Ascending aorta (tissue), 2 donors: Measurements from ENCODE around the gene BCAP29. TPM values are rescaled to one million over a fixed set of nuclear protein-coding genes. Genes with fewer than 3 reads are reported as not detected.

ENCODE experiments used
- DNase-seq, 2 donors: peaks; one replicate each; pipeline ENCODE4 v3.0.0-alpha.2; 2019; ENCODE audit warnings: low spot score in 2 of 2
- H3K27ac ChIP-seq, 2 donors: fragments of 200-600 bp; sonication (generic); one replicate each; pipeline ENCODE4 v1.5.1; 2016 to 2017; ENCODE audit warnings: mild to moderate bottlenecking in 1 of 2
- H3K27me3 ChIP-seq: fragments of 200-600 bp; sonication (generic); one replicate; pipeline ENCODE4 v1.5.1; 2017
- H3K36me3 ChIP-seq, 2 donors: fragments of 200-600 bp; sonication (generic); one replicate each; pipeline ENCODE4 v1.5.1; 2016
- H3K4me1 ChIP-seq, 2 donors: fragments of 200-600 bp; sonication (generic); one replicate each; pipeline ENCODE4 v1.5.1; 2016 to 2017; ENCODE audit warnings: mild to moderate bottlenecking in 1 of 2
- H3K4me3 ChIP-seq, 2 donors: fragments of 200-600 bp; sonication (generic); one replicate each; pipeline ENCODE4 v1.5.1; 2016 to 2017; ENCODE audit warnings: mild to moderate bottlenecking in 1 of 2
- H3K9me3 ChIP-seq, 2 donors: fragments of 200-600 bp; sonication (generic); one replicate each; pipeline ENCODE4 v1.5.1; 2016
- intact Hi-C: fragments of 100-400 bp; cut with DNase I; formaldehyde crosslinking; loops from one replicate; pipeline ENCODE4 v1.15.1; 2023
- total RNA-seq: library from RNA; depleted of rRNA; stranded (reverse); fragments of >200 nt; gene quantifications from one replicate; pipeline ENCODE4 v1.1.0, GENCODE V29; 2016
- TF ChIP-seq, protein P1 (sequence below), 3 experiments: fragments of 200-600 bp in 2 of 3; fragments of 450-650 bp in 1 of 3; sonication (generic) in 2 of 3; IDR thresholded peaks; one replicate each; pipeline ENCODE4 v1.5.1; 2016 to 2019; ENCODE audit warnings: antibody characterized with exemption in 3 of 3, mild to moderate bottlenecking in 1 of 3, moderate library complexity in 1 of 3

The BCAP29 gene
- total RNA-seq, 1 donor from 2014 or later: 73.2 TPM

DNA sequence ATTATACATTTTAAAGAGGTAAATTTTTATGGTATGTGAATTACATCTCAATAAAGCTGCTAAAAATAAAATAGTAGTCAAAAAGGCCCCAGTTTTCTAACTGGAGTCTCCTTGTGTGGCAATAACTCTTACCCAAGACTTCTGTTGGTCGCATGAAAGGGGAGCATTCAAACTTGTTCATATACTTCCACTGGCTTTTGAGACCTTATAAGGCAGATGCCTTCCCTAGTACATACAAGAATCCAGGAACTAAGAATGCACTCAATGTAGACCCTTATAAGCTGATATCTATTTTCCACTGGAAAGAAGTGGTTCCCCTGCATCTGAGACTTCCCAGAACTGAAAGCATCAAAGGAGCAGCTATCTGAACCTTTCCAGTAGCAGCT, 13.0 kb downstream of the BCAP29 start:
- DNase-seq: no peak
- intact Hi-C loops: loop anchor here (5.0 to 10.0 kb wide), 3 partner anchors 109 to 352 kb away; no protein-coding TSS in a partner anchor
- H3K27me3 ChIP-seq: no peaks in the 10 kb centered on the region
- H3K27ac ChIP-seq: peak overlapping the region; percentile 79 to 93
- peaks cover 0 to 4% of the 10 kb centered on the region in 2 donors for H3K36me3 ChIP-seq
- H3K4me3 ChIP-seq: no peak overlapping the region
- TF ChIP-seq, protein P1, sequence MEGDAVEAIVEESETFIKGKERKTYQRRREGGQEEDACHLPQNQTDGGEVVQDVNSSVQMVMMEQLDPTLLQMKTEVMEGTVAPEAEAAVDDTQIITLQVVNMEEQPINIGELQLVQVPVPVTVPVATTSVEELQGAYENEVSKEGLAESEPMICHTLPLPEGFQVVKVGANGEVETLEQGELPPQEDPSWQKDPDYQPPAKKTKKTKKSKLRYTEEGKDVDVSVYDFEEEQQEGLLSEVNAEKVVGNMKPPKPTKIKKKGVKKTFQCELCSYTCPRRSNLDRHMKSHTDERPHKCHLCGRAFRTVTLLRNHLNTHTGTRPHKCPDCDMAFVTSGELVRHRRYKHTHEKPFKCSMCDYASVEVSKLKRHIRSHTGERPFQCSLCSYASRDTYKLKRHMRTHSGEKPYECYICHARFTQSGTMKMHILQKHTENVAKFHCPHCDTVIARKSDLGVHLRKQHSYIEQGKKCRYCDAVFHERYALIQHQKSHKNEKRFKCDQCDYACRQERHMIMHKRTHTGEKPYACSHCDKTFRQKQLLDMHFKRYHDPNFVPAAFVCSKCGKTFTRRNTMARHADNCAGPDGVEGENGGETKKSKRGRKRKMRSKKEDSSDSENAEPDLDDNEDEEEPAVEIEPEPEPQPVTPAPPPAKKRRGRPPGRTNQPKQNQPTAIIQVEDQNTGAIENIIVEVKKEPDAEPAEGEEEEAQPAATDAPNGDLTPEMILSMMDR (IDR thresholded peaks at IDR 0.05): no peak
- no peaks in the 10 kb centered on the region for H3K9me3 ChIP-seq
- peaks cover 4 to 60% of the 10 kb centered on the region in 2 donors for H3K4me1 ChIP-seq

DNA sequence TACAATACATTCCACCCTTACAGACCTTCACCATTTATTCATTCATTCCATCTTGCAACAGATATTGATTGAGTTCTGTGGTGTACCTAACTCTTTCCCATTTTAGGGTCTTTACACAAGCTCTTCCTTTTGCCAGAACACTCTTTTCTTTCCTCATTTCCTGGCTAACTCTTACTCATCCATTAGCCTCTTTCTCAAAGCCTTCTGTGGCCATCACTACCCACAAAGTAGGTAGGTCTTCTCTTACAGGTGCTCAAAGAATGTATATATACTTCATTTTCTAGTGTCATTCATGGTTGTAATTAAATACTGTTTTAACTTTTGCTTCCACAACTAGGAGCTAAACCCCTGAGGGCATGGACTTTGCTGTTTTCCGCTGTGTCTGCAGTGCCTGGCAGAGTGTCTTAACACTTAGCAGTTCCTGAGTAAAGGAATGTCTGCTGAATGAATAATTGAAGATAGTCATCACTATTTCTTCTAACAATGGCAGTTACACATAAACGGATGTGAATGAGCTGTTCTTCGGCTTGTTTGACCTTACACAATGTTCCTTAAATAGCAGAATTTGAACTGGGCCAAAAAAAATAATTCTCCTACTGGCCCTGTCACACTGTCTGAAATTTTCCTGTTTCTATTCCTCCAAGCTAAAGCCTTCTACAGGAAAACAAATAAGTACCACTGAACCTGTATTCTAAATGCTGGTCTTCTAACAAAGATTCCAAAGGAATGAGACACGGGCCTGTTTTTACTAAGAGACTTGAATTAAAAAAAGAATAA, 15.1 kb downstream of the BCAP29 start:
- H3K27me3 ChIP-seq: no peaks in the 10 kb centered on the region
- intact Hi-C loops: loop anchor here (1.0 to 10.0 kb wide), 7 partner anchors 15 to 972 kb away; partner anchors contain the start of genes BCAP29, CBLL1, COG5 and DNAJB9
- peaks cover 4 to 58% of the 10 kb centered on the region in 2 donors for H3K4me1 ChIP-seq
- TF ChIP-seq, protein P1 (IDR thresholded peaks at IDR 0.05): no peak
- DNase-seq: peak in 1 of 2 donors; percentile 75
- no peak overlapping the region for H3K4me3 ChIP-seq
- peak overlapping the region; percentile 79 to 93 for H3K27ac ChIP-seq
- H3K36me3 ChIP-seq: peaks cover 0 to 4% of the 10 kb centered on the region in 2 donors
- H3K9me3 ChIP-seq: no peaks in the 10 kb centered on the region

DNA sequence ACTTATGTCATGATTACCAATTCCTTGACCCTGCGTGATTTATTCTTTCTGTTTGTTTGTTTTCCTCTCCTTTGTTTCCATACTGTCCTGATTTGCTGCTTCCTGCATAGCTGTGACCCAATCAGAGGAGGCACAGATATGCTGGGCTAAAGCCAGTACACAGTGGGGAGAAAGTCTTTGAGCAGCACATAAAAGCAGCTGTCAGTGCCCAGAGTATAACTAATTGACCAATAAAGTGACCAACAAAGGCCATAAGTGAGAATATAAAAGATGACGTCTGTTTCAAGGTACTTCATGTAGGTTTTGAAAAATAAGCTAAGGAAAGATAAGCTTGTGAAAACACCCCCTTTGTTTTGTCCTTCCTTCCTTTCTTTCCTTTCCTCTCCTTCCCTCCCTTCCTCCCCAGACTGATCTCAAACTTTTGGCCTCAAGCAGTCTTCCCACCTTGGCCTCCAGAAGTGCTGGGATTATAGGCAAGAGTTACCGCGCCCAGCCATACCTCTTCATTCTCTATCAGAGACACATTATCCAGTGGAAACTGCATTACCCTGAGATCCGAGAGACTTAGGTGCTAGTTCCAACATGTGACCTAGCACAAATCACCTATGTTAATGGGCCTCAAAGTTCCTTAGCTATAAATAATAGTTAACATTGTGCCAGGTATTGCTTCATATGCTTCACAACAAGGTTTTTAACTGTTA, 17.0 kb downstream of the BCAP29 start:
- intact Hi-C loops: loop anchor here (5.0 to 10.0 kb wide), 3 partner anchors 145 to 970 kb away; partner anchors contain the start of genes CBLL1, DNAJB9 and THAP5
- no peak for DNase-seq
- Histone ChIP-seq H3K4me3 (no peak overlapping the region), H3K4me1 (peaks cover 4 to 49% of the 10 kb centered on the region in 2 donors), H3K27ac (peak overlapping the region; percentile 78 to 93), H3K9me3 (no peaks in the 10 kb centered on the region), H3K36me3 (peaks cover 9 to 10% of the 10 kb centered on the region in 2 donors), H3K27me3 (no peaks in the 10 kb centered on the region)
- TF ChIP-seq, protein P1 (IDR thresholded peaks at IDR 0.05): no peak

DNA sequence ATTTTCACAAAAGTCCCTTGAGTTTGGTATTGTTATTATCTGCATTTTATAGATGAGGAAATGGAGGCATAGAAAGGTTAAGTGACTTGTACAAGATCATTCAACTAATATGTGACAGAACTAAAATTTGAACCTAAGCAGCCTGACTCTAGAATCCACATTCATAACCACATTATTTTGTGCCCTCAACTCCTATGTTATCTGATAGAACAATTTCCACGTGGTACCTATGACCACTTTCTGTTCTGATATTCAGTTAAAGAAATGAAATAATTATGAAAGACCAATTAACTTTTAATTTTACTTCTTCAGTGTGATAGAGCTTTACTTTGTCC, 17.5 kb downstream of the BCAP29 start:
- peaks cover 10 to 13% of the 10 kb centered on the region in 2 donors for H3K36me3 ChIP-seq
- TF ChIP-seq, protein P1 (IDR thresholded peaks at IDR 0.05): no peak
- H3K4me3 ChIP-seq: no peak overlapping the region
- H3K27me3 ChIP-seq: no peaks in the 10 kb centered on the region
- H3K4me1 ChIP-seq: peaks cover 4 to 44% of the 10 kb centered on the region in 2 donors
- intact Hi-C loops: loop anchor here (5.0 to 10.0 kb wide), 3 partner anchors 145 to 970 kb away; partner anchors contain the start of genes CBLL1, DNAJB9 and THAP5
- H3K27ac ChIP-seq: peak overlapping the region; percentile 78 to 93
- no peaks in the 10 kb centered on the region for H3K9me3 ChIP-seq
- DNase-seq: no peak

DNA sequence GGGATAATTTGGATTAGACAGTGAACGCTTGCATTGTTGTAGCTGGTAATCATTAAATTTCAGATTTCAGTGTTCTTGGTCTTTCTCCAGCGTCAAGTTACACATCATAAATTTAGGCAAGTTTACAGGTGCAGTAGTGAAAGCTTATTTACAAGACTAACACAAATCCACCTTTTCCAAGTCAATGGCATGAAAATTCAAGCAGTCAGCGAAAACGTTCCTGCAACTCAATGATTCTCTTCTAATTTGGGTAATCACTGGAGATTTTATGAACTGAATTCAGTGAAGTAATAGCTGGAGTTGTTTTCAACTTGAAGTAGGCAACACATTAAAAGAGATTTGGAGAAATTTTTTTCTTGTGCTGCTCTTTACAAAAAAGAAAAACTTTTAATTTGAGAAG, 17.9 kb downstream of the BCAP29 start:
- no peak overlapping the region for H3K4me3 ChIP-seq
- no peaks in the 10 kb centered on the region for H3K9me3 ChIP-seq
- peaks cover 10 to 15% of the 10 kb centered on the region in 2 donors for H3K36me3 ChIP-seq
- H3K27me3 ChIP-seq: no peaks in the 10 kb centered on the region
- intact Hi-C loops: loop anchor here (5.0 to 10.0 kb wide), 3 partner anchors 144 to 969 kb away; partner anchors contain the start of genes CBLL1, DNAJB9 and THAP5
- H3K4me1 ChIP-seq: peaks cover 4 to 40% of the 10 kb centered on the region in 2 donors
- TF ChIP-seq, protein P1 (IDR thresholded peaks at IDR 0.05): no peak
- DNase-seq: no peak
- peak overlapping the region in 1 of 2 donors; percentile 93 for H3K27ac ChIP-seq
